Hematopoietic multipotent progenitor cell (in vitro differentiated cells): ENCODE data around the gene SLX4IP. TPM values are rescaled to one million over a fixed set of nuclear protein-coding genes. Genes with fewer than 3 reads are reported as not detected.
A peak's percentile ranks its signal among the peaks of the same experiment; 100 is the strongest.

Experiments used
- DNase-seq, 3 donors: peaks; one replicate each; pipeline ENCODE4 v3.0.0-alpha.2; 2011 to 2015; ENCODE audit warnings: low read depth in 2 of 3, low spot score in 2 of 3
- total RNA-seq: library from RNA; depleted of rRNA; stranded (reverse); fragments of >200 nt; gene quantifications from one replicate; pipeline ENCODE4 v1.2.3, GENCODE V29; 2012

The SLX4IP gene
- total RNA-seq, 1 donor: 4.6 TPM

DNA sequence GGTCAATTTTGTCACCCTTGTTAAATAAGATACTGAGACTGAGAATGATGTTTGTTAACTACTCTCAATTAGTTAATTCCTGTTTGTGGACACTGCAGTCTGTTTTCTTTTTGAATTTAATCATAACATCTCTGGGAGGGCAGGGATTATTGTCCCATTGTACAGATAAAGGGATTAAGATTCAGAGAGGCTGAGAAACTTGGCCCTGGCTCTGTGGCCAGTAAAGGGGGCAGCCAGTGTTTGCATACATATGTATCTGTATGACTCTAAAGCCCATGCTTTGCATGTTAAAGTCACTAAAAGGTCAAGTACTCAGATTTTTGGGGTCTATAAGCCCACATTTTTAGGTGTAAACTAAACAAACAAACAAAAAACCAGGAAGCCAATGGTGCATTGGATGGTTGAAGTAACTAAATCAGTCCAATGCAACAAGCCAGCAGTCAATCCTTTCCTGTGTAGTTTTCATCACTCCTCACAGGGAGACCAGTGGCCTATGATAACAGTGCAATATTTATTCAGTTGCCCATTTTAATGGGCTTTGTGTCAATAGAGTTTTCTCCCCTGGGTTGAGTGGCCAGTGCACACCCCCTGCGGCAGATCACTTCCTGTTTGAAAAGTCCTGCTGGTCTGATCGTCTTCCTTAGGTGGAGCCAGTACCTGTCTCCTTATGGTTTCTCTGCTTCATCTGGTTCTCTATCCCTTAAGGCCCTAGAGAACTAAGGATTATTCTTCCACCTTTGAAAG, 106.7 kb downstream of the SLX4IP start:
- DNase-seq: no peak

DNA sequence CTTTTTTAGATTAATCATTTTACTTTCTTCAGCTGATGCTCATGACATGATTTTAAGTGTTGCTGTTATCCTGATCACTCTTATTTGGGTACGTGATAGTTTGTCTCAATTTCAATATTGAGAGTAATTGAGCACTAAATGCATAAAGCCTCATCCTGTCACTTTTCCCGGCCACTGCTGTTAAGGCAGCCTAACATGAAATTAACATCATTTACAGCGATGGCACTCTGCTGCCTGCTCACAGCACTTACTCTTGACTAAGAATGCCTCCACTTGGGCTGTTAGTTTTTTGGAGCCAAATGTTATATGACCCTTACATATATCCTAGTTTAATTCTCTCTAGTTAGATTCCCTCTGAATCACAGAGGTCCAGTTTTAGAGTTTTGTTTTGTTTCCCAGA, 107.3 kb downstream of the SLX4IP start:
- DNase-seq: no peak

DNA sequence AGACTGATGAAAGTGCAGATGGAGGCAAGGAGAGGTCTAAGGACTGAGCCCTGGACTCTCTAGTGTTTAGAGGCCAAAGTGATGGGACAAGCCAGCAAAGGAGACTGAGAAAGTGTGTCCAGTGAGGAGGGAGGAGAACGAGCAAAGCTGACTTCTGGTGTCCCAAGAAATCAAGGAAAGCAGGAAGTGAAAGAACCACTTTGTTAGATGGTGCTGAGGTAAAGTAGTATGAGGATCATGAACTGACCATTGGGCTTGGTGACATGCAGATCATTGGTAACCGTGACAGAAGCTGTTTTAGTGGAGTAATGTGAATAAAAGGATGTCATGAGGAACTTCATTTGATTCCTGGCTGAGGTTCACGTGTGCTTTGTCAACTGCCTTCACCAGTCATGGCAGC, 108.4 kb downstream of the SLX4IP start:
- DNase-seq: no peak

DNA sequence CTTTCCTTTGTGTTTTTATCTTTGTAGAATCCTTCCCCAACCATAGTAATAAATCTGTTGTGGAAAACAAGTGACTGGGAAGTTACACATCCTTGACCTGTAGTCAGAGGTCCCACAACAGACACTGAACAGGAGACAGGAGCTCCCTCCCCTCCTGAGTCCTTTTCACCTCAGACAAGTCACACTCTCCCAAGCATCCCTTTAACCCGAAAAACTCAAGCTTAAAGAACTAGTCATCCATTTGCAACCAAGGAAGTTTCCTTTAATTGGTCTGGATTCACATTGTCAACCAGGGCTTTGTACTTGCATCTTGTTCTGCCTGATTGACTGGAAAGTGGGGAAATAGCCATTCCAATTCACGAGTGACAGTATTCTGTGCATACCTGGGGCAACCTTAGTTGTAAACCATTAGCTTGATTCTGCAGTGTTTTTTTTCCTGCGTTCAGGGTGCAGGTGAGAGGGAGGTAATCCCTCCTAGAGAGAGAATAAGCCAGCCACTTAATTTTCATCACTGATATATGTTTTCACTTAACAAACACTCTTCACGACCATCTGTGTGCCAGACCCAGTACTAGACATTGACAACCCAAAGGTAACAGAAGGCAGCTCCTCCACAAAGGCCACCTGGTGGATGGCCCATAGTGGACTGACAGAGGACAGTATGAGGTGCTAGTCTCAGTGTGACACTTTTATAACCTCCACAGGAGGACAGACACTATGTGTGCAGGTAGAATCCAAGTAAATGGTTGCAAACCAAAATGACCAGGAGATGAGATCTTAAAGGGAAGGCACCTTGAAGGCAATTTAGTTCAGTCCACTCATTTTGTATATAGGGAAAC, 112.4 kb downstream of the SLX4IP start:
- no peak for DNase-seq

DNA sequence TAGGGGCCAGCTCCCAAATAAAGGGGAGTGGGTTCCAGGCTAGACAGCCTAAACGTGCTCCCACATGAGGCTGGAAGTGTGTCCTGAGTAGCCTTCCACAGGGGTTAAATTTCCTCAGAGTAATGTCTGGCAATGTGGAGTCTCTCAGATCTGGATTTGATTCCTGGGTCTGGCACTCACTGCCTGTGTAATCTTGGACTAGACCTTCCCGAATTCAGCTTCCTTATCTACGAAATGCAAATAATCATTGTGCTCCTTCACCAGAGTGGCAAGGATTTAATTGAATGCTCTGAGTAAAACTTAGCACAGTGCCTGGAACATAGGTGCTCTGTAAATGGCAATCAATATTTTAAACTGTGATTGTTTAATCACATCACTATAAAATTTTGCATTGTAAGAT, 114.4 kb downstream of the SLX4IP start:
- no peak for DNase-seq

DNA sequence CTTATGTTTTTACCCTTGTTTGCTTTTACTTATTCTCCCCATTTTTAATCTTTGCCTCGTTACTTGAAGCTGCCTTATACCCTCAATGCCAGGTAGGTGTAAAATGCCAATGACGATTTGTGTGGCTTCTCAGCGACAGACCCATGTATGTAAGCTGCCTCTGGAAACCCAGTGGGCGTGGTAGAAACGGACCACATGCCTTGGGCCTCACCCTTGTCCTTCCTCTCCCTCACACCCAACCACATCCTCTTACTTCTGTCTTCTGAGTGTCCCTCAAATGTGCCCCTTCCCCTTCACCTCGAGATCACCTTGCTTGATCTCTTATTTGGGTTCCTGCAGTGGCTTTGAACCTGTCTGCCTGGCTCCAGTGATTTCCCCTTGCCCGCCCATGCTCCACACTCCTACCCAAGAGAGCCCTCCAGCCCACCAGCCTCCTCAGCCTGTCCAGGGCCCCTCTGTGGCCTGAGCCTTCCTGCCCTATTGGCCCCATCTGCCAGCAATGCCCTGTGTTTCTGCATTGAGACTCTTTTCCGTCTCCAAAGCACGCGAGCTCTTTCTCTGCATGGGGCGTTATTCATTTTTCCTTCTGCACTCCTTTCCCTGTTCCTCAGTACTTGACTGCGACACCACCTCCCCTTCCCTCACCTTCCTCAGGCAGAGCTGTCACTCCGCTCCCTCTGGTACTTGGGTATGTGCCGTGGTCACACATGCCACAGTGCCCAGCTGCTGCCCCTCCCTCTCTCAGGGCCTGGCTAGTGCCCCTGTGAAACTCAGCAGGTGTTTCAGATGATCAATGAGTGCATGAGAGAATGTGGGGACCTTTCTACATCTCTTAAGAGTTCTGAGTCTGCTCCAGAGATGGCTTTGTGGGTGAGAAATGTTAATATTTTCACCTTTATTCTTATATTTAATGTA, 115.4 kb downstream of the SLX4IP start:
- no peak for DNase-seq

DNA sequence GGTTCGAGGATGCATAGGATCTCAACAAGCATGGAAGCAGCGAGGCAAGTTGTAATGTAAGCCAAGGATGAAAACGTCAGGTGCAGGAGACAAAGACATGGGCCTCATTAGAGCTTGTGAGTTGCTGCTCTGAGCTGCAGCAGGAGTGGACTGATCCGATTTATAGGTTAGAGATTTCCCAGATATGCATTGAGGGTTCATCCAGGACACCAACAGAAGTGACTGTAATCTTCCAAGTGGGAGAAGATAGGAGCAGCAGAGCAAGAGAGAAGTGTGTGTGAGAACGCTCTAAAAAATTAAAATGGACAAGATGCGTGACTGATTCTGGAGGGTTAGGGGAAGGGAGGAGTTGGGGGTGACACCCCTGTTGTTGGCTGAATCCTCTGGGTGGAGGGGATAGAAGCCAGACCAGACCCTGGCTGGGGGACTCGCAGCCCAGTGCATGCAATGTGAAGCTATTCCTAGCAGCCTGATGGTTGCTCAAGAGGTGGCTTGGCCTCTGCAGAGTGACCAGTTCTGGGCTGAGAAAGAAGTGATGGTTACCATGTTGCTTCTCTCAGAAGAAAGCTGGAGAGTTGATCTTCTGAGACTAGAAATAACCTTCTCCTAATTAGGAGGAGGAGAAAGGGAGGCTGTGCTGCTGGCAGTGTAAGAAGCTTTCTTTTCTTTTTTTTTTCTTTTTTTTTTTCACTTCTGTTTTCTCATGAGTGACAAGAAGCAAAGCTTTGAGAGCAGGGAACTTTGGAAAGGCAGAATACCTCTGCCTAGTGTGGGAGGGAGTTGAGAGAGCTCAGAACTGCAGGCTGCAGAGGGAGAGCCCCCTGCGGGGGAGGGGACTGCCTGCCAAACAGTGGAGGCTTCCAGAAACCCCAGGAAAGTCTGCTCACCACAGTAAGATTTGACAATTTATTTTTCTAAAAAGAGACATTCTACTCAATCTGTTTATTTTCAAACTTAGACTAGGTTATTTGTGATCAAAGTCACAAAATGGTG, 116.9 kb downstream of the SLX4IP start:
- no peak for DNase-seq

DNA sequence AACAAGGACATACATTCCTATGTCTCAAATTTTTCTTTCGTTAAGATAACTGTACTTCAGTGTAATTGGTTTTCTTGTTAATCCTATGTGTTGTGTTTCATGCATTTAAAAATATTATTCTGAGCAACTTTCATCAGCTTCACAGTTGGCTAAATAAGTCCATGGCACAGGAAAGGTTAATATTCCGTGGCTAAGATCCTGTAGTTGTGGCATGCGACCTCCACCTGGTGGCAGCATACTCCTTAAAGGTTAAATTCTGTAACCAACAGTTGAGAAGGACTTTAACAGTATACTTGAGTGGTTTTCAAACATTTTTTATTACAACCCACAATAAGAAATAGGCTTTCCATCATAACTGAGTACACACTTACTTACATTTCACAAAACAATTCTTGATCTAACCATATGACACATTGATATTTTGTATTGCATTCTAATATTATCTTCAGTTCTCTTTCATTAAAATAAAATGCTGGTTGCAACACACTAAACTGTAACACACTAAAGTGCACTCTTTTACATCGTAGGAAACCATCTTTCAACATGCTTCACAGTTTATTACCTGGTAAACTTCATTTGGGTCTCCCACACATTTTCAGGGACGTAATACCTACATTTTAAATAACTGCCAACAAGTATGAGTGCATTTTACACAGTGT, 118.3 kb downstream of the SLX4IP start:
- DNase-seq: peak in 2 of 3 donors; percentile 45 to 74

DNA sequence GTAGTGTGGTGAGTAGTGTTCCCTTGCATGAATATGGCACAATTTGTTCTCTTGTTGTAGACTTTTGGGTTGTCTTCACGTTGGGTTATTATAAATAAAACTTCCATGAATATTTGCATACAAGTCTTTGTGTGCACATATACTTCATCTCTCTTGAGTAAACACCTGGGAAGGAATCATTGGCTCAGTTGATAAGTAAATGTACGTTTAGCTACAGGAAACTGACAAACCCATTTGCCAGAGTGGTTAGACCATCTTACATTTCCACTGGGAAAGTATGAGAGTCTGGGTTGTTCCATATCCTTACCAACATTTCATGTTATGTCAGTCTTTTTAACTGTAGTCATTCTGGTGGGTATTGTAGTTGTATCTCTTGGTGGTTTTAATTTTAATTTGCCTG, 119.2 kb downstream of the SLX4IP start:
- DNase-seq: no peak

DNA sequence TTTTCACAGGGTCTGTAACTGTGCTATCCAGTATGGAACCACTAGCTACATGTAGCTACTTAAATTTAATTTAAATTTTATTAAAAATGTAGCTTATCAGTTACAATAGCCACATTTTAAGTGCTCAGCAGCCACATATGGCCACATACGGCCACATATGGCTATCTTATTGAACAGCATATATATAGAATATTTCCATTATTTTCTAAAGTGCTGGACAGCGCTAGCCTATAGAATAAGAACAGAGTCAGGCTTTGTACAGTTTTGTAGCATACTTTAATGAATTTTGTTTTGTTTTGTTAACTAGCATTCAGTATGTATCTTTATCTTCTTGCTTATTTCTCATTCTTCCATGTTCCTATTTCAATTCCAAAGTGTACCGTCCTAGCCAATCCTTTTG, 120.3 kb downstream of the SLX4IP start:
- no peak for DNase-seq

DNA sequence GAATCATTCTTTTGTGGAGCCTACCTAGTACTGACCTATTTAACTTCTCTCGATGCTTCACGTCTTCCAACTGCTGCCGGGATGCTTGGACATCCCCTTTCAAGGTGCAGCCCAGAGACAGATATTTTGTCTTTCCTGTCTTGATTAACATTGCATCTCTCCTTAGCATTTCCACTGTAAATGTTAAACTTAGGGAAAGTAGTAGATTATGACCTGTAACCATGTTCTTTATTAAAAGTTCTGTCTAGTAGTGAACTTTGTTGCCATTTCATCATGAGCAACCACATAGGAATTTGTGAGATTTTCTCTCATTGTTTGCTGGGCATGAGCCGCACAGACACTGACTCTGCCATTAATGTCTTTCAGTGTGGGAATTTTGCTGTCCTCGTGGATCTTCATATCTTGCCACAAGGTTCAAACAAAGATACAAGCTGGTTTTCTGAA, 120.8 kb downstream of the SLX4IP start:
- no peak for DNase-seq

DNA sequence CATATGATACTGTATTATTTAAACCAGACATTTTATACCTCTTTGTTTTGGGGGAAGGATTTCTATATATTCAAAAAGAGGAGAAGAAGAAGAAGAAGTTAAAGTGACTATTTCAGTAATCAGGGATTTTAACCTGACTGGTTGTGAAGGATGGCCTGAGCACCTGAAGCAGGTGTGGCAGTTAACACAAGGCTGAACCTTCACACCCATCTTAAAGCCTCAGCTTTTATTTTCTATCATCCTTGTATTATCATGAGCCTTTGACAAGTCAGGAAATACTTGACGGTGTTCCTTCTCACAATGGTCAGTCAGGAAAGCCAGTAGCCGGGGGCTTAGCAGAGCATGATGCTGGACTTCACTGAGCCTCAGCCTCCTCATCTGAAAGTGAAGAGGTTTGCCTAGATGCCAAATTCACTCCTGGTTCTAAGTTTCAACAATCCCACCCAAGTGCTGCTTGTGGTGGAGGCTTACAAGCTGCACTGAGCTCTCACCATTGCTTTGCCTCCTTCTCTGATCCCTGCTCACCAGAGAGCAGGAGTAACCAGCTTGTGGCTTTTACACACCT, 121.5 kb downstream of the SLX4IP start:
- no peak for DNase-seq

DNA sequence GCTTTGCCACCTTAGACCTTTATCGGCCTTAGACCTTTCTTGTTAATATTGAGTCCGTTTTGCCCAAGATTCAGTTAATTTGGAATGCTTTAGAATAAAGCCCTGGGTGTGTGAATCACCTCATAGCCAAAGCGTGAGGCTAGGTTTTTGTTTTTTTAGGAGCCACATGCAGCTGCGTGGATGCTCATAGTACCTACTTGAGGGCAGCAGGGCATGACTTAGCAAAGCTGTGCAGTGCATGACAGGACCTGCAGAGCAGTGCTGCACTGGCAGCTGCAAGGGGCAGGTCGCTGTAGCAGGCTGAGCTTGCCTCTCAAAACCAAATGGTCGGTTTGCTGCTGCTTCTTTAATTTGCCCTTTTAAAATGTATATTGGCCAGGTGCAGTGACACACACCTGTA, 122.6 kb downstream of the SLX4IP start:
- no peak for DNase-seq

DNA sequence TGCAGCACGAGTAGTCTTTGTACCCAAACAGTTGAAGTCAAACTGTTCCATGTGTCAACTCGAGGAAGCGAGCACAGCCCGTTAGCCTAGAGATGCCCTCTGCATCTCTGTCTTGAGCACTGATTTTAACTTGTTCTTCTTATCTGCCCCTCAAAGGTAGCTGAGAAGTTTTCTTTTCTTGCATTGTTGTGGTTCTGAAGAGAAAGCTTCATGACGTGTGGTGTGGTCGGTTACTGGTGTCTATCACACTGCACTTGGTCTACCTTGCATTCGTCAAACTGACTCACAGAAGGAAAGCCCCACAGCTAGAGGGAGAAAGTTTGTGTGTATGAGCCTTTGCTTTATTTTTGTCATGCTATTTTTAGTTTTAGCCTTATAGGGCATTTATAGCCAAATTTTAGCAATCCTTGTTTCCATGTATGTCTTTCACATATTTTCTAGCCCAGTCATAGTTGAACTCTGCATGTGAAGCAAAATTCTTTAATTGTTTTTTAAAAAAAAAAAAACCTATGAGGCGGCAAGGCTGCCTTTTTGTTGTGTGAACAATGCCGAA, 123.6 kb downstream of the SLX4IP start:
- no peak for DNase-seq

DNA sequence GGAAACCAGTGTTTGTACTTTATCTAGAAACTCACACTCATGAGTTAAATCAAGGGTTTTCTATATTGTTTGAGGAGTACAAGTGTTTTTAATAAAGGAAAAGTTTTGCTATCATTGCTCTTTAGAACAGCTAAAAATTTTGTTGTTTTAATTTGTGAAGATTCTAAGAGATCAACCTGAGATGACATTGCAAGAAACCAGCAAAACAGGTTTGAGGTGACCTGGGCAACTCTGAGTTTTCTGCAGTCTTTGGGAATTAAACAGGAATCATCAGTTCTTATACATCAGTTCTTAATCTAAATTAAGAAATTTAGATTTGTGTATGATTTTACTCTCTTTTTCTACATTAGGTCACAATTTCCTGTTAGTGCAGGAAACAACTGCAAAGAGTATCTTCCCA, 124.2 kb downstream of the SLX4IP start:
- DNase-seq: no peak

DNA sequence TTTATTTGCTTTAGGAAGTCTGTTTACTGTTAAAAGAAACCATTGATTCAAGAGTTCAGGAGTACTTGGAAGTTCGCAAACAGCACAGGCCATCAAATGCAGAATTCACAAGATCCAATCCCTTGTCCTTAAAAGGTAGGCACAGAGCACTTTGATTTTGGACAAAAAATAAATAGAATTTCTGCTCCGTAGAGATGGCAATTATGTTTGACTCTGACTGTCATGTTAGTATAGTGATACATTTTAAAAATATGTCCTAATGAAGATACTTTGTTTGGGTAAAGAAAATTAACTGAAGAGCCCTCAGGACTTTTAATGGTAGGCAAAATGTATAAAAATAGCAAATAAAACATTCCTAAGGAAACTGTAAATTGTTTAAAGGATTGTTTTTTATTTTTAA, 125.6 kb downstream of the SLX4IP start:
- DNase-seq: no peak

DNA sequence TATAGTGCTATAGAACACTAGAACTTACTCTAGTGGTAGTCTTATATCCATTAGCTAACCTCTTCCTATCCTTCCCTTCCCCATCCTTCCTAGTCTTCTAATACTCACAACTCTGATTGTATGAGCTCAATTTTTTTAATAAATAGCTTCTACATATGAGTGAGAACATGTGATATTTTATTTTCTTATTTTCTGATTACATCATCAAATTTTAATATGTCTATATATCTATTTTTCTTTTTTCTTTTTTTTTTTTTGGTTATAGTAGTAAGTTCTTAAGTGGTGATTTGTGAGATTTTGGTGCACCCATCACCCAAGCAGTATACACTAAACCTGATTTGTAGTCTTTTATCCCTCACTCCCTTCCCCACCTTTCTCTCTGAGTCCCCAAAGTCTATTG, 126.2 kb downstream of the SLX4IP start:
- DNase-seq: no peak

DNA sequence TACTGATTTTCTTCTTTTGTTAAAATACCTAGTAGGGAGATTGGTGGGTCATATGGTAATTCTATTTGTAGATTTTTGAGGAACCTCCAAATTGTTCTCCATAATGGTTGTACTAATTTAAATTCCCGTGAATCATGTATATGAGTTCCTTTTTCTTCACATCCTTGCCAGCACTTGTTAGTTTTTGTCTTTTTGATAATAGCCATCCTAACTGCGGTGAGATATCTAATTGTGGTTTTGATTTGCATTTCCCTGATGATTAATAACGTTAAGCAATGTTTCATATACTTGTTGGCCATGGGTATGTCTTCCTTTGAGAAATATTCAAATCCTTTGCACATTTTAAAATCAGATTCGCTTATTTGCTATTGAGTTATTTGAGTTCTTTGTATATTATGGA, 127.8 kb downstream of the SLX4IP start:
- no peak for DNase-seq
